MM.1S (cell line): ENCODE results near the gene PRSS56.

Experiments
- DNase-seq: peaks from one replicate; pipeline ENCODE4 v3.0.0-alpha.2; 2015
- H2AFZ ChIP-seq: fragments of 300-600 bp; sonication (generic); 2 replicates; pipeline ENCODE4 v1.6.0; 2016; ENCODE audit warnings: antibody characterized with exemption, low read length
- H3F3A ChIP-seq: fragments of 300-600 bp; sonication (generic); 2 replicates; pipeline ENCODE4 v1.6.1; 2016; ENCODE audit warnings: mild to moderate bottlenecking, antibody characterized with exemption, low read length, moderate library complexity, mixed read lengths; ENCODE audit not compliant: insufficient read depth
- H3K27ac ChIP-seq: fragments of 300-600 bp; sonication (generic); 2 replicates; pipeline ENCODE4 v1.5.1; 2016; ENCODE audit warnings: mild to moderate bottlenecking, low read length
- H3K27me3 ChIP-seq: fragments of 300-600 bp; sonication (generic); replicated peaks from 2 replicates; pipeline ENCODE4 v1.6.0; 2016; ENCODE audit warnings: low read length; ENCODE audit not compliant: insufficient read depth
- H3K36me3 ChIP-seq: fragments of 300-600 bp; sonication (generic); replicated peaks from 2 replicates; pipeline ENCODE4 v1.6.1; 2016; ENCODE audit warnings: mild to moderate bottlenecking, low read length, mixed read lengths; ENCODE audit not compliant: insufficient read depth
- H3K4me1 ChIP-seq: fragments of 300-600 bp; sonication (generic); 2 replicates; pipeline ENCODE4 v1.6.1; 2016; ENCODE audit warnings: low read length, mixed read lengths
- H3K4me2 ChIP-seq: fragments of 300-600 bp; sonication (generic); 2 replicates; pipeline ENCODE4 v1.6.0; 2016; ENCODE audit warnings: low read depth, low read length
- H3K4me3 ChIP-seq: fragments of 300-600 bp; sonication (generic); 2 replicates; pipeline ENCODE4 v1.5.1; 2016; ENCODE audit warnings: low read length, mixed read lengths
- H3K79me2 ChIP-seq: fragments of 300-600 bp; sonication (generic); 2 replicates; pipeline ENCODE4 v1.6.1; 2016; ENCODE audit warnings: mixed run types, low read length, mixed read lengths
- H3K9ac ChIP-seq: fragments of 300-600 bp; sonication (generic); 2 replicates; pipeline ENCODE4 v1.6.1; 2016; ENCODE audit warnings: low read length, mixed read lengths
- H3K9me2 ChIP-seq: fragments of 300-600 bp; sonication (generic); replicated peaks from 2 replicates; pipeline ENCODE4 v1.6.1; 2016; ENCODE audit warnings: mild to moderate bottlenecking, low read length, mixed read lengths; ENCODE audit not compliant: insufficient read depth
- H3K9me3 ChIP-seq: fragments of 300-600 bp; sonication (generic); replicated peaks from 2 replicates; pipeline ENCODE4 v1.6.1; 2016; ENCODE audit warnings: mild to moderate bottlenecking, low read length, mixed read lengths; ENCODE audit not compliant: insufficient read depth
- H4K20me1 ChIP-seq: fragments of 300-600 bp; sonication (generic); 2 replicates; pipeline ENCODE4 v1.6.1; 2016; ENCODE audit warnings: mild to moderate bottlenecking, low read length, moderate library complexity, mixed read lengths; ENCODE audit not compliant: insufficient read depth
- EZH2 ChIP-seq: fragments of 300-600 bp; sonication (generic); optimal IDR thresholded peaks from 2 replicates; pipeline ENCODE3; 2017; ENCODE audit warnings: low read depth, mild to moderate bottlenecking, antibody characterized with exemption, low read length, mixed read lengths
- EZH2phosphoT487 ChIP-seq: fragments of 300-600 bp; sonication (generic); IDR thresholded peaks from 2 replicates; pipeline ENCODE4 v1.6.1; 2018; ENCODE audit warnings: antibody characterized with exemption, low read length
- TF ChIP-seq, protein P1 (sequence below): fragments of 300-600 bp; sonication (generic); IDR thresholded peaks from 2 replicates; pipeline ENCODE4 v1.5.1; 2016; ENCODE audit warnings: antibody characterized with exemption, low read length, mixed read lengths

Gene PRSS56

DNA sequence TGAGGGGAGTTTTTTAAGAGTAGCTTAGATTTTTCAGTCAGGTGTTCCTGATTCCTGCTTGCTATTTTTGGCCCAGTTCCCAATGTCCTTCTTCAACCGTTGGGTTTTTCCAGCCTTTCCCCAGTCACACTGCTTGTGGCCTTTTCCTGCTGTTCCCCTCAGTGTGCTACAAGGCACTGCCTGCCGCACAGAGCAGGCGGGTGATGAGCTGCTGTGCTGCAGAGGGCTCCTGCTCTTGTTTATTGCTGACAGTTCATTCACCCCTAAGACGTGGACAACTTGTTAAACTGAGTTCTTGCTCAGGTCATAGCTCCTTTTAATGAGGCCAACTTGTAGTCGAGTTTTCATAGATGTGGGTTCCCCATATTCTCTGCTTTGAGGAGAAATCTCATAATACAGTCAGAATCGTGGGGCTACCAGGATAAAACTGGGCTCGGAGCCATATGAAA lies 50.9 kb downstream of the PRSS56 start:
- H3K79me2 ChIP-seq: no peaks in the 10 kb centered on the region
- H3F3A ChIP-seq: no peaks in the 10 kb centered on the region
- no peak overlapping the region for H3K27ac ChIP-seq
- H3K9ac ChIP-seq: no peak overlapping the region
- no peak overlapping the region for H2AFZ ChIP-seq
- no peaks in the 10 kb centered on the region for H4K20me1 ChIP-seq
- no peaks in the 10 kb centered on the region for H3K9me2 ChIP-seq
- no peaks in the 10 kb centered on the region for H3K4me1 ChIP-seq
- no peak overlapping the region for H3K4me2 ChIP-seq
- DNase-seq: no peak
- no peak overlapping the region for H3K4me3 ChIP-seq
- H3K36me3 ChIP-seq: peaks cover 3% of the 10 kb centered on the region; the same call in 1 of the 2 replicates
- TF ChIP-seq EZH2 (no peak), EZH2phosphoT487 (no peak)
- TF ChIP-seq, protein P1, sequence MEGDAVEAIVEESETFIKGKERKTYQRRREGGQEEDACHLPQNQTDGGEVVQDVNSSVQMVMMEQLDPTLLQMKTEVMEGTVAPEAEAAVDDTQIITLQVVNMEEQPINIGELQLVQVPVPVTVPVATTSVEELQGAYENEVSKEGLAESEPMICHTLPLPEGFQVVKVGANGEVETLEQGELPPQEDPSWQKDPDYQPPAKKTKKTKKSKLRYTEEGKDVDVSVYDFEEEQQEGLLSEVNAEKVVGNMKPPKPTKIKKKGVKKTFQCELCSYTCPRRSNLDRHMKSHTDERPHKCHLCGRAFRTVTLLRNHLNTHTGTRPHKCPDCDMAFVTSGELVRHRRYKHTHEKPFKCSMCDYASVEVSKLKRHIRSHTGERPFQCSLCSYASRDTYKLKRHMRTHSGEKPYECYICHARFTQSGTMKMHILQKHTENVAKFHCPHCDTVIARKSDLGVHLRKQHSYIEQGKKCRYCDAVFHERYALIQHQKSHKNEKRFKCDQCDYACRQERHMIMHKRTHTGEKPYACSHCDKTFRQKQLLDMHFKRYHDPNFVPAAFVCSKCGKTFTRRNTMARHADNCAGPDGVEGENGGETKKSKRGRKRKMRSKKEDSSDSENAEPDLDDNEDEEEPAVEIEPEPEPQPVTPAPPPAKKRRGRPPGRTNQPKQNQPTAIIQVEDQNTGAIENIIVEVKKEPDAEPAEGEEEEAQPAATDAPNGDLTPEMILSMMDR: no peak
- H3K9me3 ChIP-seq: no peaks in the 10 kb centered on the region
- no peaks in the 10 kb centered on the region for H3K27me3 ChIP-seq

DNA sequence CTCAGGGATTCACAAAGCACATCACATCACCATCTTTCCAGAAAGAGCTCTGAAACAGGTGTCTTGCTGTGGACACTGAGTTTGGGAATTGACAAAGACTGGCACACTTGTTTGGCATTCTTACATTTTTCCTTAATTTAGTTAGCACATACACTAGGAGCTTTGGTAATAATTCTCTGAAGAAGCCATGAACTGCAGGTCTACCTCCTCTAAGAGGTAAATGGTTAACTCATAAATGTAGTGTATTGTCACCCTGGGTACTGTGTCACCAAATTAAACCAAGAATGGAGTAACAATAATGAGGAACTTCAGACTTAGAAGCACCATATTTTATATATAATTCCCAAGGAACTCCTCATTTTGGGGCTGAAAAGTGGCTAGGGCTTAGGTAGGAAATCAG lies 52.9 kb downstream of the PRSS56 start:
- Histone ChIP-seq H3K27me3 (no peaks in the 10 kb centered on the region), H3K4me2 (no peak overlapping the region), H3K79me2 (no peaks in the 10 kb centered on the region), H3K9me2 (no peaks in the 10 kb centered on the region), H3K4me1 (no peaks in the 10 kb centered on the region), H3K9me3 (no peaks in the 10 kb centered on the region), H3K36me3 (0 out of 2 replicates have a peak, but pooled peaks cover 3% of the 10 kb centered on the region), H2AFZ (no peak overlapping the region), H3K9ac (no peak overlapping the region), H3F3A (no peaks in the 10 kb centered on the region), H4K20me1 (no peaks in the 10 kb centered on the region), H3K4me3 (no peak overlapping the region), H3K27ac (no peak overlapping the region)
- TF ChIP-seq EZH2: no peak
- no peak for TF ChIP-seq EZH2phosphoT487
- TF ChIP-seq, protein P1: no peak
- DNase-seq: no peak

DNA sequence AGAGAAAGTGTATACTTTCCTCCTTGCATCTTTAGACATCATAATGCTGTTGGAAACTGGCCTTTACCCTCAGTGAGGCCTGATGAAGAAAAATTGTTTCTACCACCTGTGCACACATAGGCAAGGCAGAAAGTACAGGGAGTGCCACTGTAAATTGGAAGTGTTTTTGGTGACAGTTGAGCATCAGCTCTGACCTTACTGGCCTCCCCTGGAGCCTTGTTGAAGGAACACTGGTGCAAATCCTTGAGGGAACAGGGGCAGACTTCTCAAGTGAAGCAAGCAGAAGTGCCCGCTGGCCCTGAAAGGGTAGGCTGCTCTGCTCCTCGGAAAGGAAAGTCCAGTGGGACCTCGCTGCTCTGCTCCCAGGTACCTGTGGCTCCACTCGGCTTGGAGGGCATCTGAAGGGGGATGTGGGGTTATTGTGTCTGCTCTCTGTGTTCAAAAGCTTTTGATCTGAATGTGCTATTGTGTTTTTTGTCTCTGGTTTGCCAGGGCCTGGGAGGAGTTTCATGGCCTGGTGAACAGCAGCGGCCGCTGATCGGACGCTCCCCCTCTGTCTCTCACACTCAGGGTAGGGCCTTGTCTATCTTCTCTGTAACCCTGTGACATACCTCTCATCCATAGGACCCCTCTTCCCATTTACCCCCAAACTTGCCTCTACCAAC lies 53.7 kb downstream of the PRSS56 start:
- Histone ChIP-seq H3K9me3 (no peaks in the 10 kb centered on the region), H3K36me3 (no peaks in the 10 kb centered on the region), H4K20me1 (no peaks in the 10 kb centered on the region), H3K4me2 (no peak overlapping the region), H3K79me2 (no peaks in the 10 kb centered on the region), H3F3A (no peaks in the 10 kb centered on the region), H3K4me3 (no peak overlapping the region), H3K4me1 (no peaks in the 10 kb centered on the region), H3K9me2 (no peaks in the 10 kb centered on the region), H3K9ac (no peak overlapping the region), H3K27me3 (no peaks in the 10 kb centered on the region), H2AFZ (no peak overlapping the region), H3K27ac (no peak overlapping the region)
- no peak for DNase-seq
- TF ChIP-seq, protein P1: no peak
- TF ChIP-seq EZH2: no peak
- TF ChIP-seq EZH2phosphoT487: no peak
